ENCODE measurements around the gene SP4.
A peak's percentile ranks its signal among the peaks of the same experiment; 100 is the strongest.

The SP4 gene

GRCh38 chr7:21462081-21462480 lies 34.2 kb downstream of the SP4 start:
- Histone ChIP-seq H3K27me3 (ENCODE audit: low read depth) (no peaks in the 10 kb centered on the region), H3K9me3 (no peaks in the 10 kb centered on the region), H3K4me1 (no peaks in the 10 kb centered on the region), H3K36me3 (replicated peaks) (no peaks in the 10 kb centered on the region), H3K4me3 (no peak overlapping the region)
- DNase-seq (ENCODE audit: low spot score in 2 of 2), result no peak
- in situ Hi-C loops (cut with MboI; ENCODE audit: low sequenced_read_pairs), result no loop called here

GRCh38 chr7:21463524-21463923 lies 35.6 kb downstream of the SP4 start:
- H3K36me3 ChIP-seq (replicated peaks), result no peaks in the 10 kb centered on the region
- in situ Hi-C loops (cut with MboI; ENCODE audit: low sequenced_read_pairs), result no loop called here
- no peaks in the 10 kb centered on the region for H3K27me3 ChIP-seq (ENCODE audit: low read depth)

DNA sequence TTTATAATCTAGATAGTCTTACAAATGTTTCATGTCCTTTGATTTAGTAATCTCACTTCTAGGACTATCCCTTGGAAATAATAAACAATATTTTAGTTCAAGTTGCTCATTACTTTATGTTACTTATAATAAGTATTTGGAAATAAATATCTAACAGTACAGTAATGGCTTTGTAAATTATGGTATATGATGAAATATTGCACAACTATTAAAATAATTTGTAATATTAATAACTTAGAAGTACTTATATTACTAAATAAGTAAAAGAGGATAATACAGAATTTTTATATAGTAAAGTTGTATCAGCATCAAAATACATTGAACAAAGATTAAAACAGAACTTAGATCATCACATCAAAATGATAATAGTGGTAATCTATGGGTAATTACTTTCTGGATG lies 41.1 kb downstream of the SP4 start:
- no peaks in the 10 kb centered on the region for H3K27me3 ChIP-seq (ENCODE audit: low read depth)
- H3K9me3 ChIP-seq, result no peaks in the 10 kb centered on the region
- H3K36me3 ChIP-seq (replicated peaks), result no peaks in the 10 kb centered on the region
- no peaks in the 10 kb centered on the region for H3K4me1 ChIP-seq
- no peak for DNase-seq (ENCODE audit: low spot score in 2 of 2)
- in situ Hi-C loops (cut with MboI; ENCODE audit: low sequenced_read_pairs), result no loop called here
- no peak overlapping the region for H3K4me3 ChIP-seq

More at GRCh38 chr7:21463524-21463923, 35.6 kb downstream of the SP4 start:
- no peaks in the 10 kb centered on the region for H3K9me3 ChIP-seq
- no peak for DNase-seq (ENCODE audit: low spot score in 2 of 2)
- H3K4me3 ChIP-seq, result no peak overlapping the region
- H3K4me1 ChIP-seq, result no peaks in the 10 kb centered on the region

- H3K9me3 ChIP-seq, result no peaks in the 10 kb centered on the region
- in situ Hi-C loops (cut with MboI; ENCODE audit: low sequenced_read_pairs), result no loop called here
- H3K4me1 ChIP-seq, result no peaks in the 10 kb centered on the region
- no peak overlapping the region for H3K4me3 ChIP-seq
- no peaks in the 10 kb centered on the region for H3K27me3 ChIP-seq (ENCODE audit: low read depth)
- no peak for DNase-seq (ENCODE audit: low spot score in 2 of 2)
- H3K36me3 ChIP-seq (replicated peaks), result no peaks in the 10 kb centered on the region
These were observed 42.0 kb downstream of the SP4 start for GRCh38 chr7:21469894-21470293.

DNA sequence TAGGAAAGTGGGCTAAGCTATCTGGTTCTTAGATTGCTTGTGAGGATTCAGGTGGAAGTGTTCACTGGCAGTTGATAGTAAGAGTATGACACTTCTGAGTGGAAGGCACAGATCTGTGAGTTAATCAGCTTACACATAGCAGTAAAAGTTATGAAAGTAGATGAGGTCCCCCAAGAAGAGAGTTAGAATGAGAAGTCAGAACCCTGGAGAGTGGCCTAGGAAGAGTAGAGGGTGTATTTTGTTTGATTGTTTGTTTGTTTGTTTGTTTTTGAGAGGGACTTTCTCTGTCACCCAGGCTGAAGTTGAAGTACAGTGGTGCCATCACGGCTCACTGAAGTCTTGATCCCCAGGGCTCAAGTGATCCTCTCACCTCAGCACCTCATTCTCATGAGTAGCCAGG lies 44.1 kb downstream of the SP4 start:
- Histone ChIP-seq H3K9me3 (no peaks in the 10 kb centered on the region), H3K4me1 (peaks cover 5% of the 10 kb centered on the region), H3K27me3 (ENCODE audit: low read depth) (no peaks in the 10 kb centered on the region), H3K4me3 (no peak overlapping the region), H3K36me3 (replicated peaks) (no peaks in the 10 kb centered on the region)
- no peak for DNase-seq (ENCODE audit: low spot score in 2 of 2)
- in situ Hi-C loops (cut with MboI; ENCODE audit: low sequenced_read_pairs), result no loop called here

DNA sequence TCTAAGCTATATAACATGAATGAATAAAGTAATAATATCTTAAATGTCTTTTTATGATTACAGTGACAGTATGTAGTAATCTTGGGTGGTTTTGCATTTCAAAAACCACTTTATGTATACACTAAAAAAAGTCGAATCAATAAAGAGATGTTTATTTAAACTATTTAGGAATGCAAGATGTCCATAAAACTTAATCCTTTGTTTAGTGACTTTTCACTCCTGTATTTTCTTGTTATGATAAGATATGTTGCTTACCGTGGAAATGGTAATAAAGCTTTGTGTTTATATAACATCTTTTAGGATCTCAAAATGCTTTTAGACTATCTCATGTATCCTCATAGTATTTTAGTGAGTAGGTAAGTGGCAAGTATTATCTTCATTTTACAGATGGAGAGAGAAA lies 48.5 kb downstream of the SP4 start:
- in situ Hi-C loops (cut with MboI; ENCODE audit: low sequenced_read_pairs), result no loop called here
- Histone ChIP-seq H3K4me3 (no peak overlapping the region), H3K9me3 (no peaks in the 10 kb centered on the region), H3K27me3 (ENCODE audit: low read depth) (no peaks in the 10 kb centered on the region), H3K4me1 (peaks cover 14% of the 10 kb centered on the region), H3K36me3 (replicated peaks) (no peaks in the 10 kb centered on the region; the same call in 1 of the 2 replicates)
- peak in 1 of 2 experiments; percentile 26 for DNase-seq (ENCODE audit: low spot score in 2 of 2)

- Histone ChIP-seq H3K27me3 (ENCODE audit: low read depth) (no peaks in the 10 kb centered on the region), H3K36me3 (replicated peaks) (no peaks in the 10 kb centered on the region; the same call in 1 of the 2 replicates)
- in situ Hi-C loops (cut with MboI; ENCODE audit: low sequenced_read_pairs), result no loop called here
These were observed 53.0 kb downstream of the SP4 start for GRCh38 chr7:21480693-21481403.

DNA sequence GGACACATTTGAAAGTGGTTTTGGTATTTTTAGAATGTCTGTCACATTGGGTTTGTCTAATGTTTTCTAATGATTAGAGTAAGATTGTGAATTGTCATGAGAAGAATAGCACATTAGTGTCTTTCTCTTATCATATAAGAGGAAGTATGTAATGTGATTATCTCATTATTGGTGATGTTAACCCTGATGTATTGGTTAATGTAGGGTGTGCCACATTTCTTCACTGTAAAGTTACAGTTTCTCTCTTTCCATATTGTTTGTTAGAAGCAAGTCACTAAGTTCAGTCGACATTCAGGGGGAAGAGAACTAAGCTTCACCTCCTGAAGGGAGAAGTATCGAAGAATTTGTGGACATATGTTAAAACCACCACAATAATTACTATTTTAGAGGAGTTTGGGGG lies 58.6 kb downstream of the SP4 start:
- Histone ChIP-seq H3K4me1 (0 out of 2 replicates have a peak, but pooled peaks cover 4% of the 10 kb centered on the region), H3K9me3 (no peaks in the 10 kb centered on the region), H3K4me3 (no peak overlapping the region), H3K27me3 (ENCODE audit: low read depth) (no peaks in the 10 kb centered on the region), H3K36me3 (replicated peaks) (no peaks in the 10 kb centered on the region)
- DNase-seq (ENCODE audit: low spot score in 2 of 2), result no peak
- in situ Hi-C loops (cut with MboI; ENCODE audit: low sequenced_read_pairs), result no loop called here

More at GRCh38 chr7:21480693-21481403, 53.0 kb downstream of the SP4 start:
- H3K4me3 ChIP-seq, result no peak overlapping the region
- H3K4me1 ChIP-seq, result peaks cover 18% of the 10 kb centered on the region
- DNase-seq (ENCODE audit: low spot score in 2 of 2), result peak; percentile 32 to 61
- no peaks in the 10 kb centered on the region for H3K9me3 ChIP-seq

DNA sequence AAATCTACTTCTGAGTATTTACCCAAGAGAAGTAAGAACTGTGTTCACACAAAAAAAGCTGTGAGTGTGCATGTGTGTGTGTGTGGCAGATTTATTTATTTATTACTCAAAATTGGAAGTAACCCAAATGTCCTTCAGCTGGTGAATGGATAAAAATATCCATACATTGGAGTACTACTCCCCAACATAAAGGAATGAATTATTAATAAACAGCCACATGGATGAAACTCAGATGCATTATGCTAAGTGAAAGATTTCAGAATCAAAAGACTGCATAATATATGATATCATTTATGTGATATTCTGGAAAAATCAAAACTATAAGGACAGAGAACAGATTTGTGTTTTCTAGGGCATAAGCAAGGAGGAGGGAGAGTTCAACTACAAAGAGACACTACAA lies 67.8 kb downstream of the SP4 start:
- no peaks in the 10 kb centered on the region for H3K36me3 ChIP-seq (replicated peaks)
- H3K9me3 ChIP-seq, result peaks cover 4% of the 10 kb centered on the region; the same call in 1 of the 2 replicates
- no peak overlapping the region for H3K4me3 ChIP-seq
- H3K4me1 ChIP-seq, result no peaks in the 10 kb centered on the region
- DNase-seq (ENCODE audit: low spot score in 2 of 2), result no peak
- no peaks in the 10 kb centered on the region for H3K27me3 ChIP-seq (ENCODE audit: low read depth)
- in situ Hi-C loops (cut with MboI; ENCODE audit: low sequenced_read_pairs), result no loop called here

GRCh38 chr7:21497072-21497471 lies 69.2 kb downstream of the SP4 start:
- in situ Hi-C loops (cut with MboI; ENCODE audit: low sequenced_read_pairs), result no loop called here
- peaks cover 4% of the 10 kb centered on the region; the same call in 1 of the 2 replicates for H3K9me3 ChIP-seq
- DNase-seq (ENCODE audit: low spot score in 2 of 2), result no peak
- H3K27me3 ChIP-seq (ENCODE audit: low read depth), result no peaks in the 10 kb centered on the region
- no peaks in the 10 kb centered on the region for H3K4me1 ChIP-seq
- no peaks in the 10 kb centered on the region for H3K36me3 ChIP-seq (replicated peaks)
- H3K4me3 ChIP-seq, result no peak overlapping the region

- Histone ChIP-seq H3K4me1 (no peaks in the 10 kb centered on the region), H3K9me3 (peaks cover 4% of the 10 kb centered on the region; the same call in 1 of the 2 replicates), H3K36me3 (replicated peaks) (no peaks in the 10 kb centered on the region), H3K27me3 (ENCODE audit: low read depth) (no peaks in the 10 kb centered on the region), H3K4me3 (no peak overlapping the region)
- no peak for DNase-seq (ENCODE audit: low spot score in 2 of 2)
- in situ Hi-C loops (cut with MboI; ENCODE audit: low sequenced_read_pairs), result loop anchor here (25.0 kb wide), 1 partner anchor 238 kb away; no protein-coding TSS in a partner anchor
These were observed 72.4 kb downstream of the SP4 start for GRCh38 chr7:21500117-21500832.

GRCh38 chr7:21504021-21504420 lies 76.1 kb downstream of the SP4 start:
- DNase-seq (ENCODE audit: low spot score in 2 of 2), result no peak
- Histone ChIP-seq H3K9me3 (no peaks in the 10 kb centered on the region), H3K4me1 (no peaks in the 10 kb centered on the region), H3K27me3 (ENCODE audit: low read depth) (no peaks in the 10 kb centered on the region), H3K36me3 (replicated peaks) (no peaks in the 10 kb centered on the region), H3K4me3 (no peak overlapping the region)
- in situ Hi-C loops (cut with MboI; ENCODE audit: low sequenced_read_pairs), result loop anchor here (25.0 kb wide), 1 partner anchor 242 kb away; no protein-coding TSS in a partner anchor

GRCh38 chr7:21507627-21508343 lies 79.9 kb downstream of the SP4 start:
- in situ Hi-C loops (cut with MboI; ENCODE audit: low sequenced_read_pairs), result loop anchor here (25.0 kb wide), 1 partner anchor 245 kb away; no protein-coding TSS in a partner anchor
- Histone ChIP-seq H3K9me3 (no peaks in the 10 kb centered on the region), H3K4me3 (no peak overlapping the region), H3K4me1 (no peaks in the 10 kb centered on the region), H3K27me3 (ENCODE audit: low read depth) (no peaks in the 10 kb centered on the region), H3K36me3 (replicated peaks) (peaks cover 11% of the 10 kb centered on the region)
- peak; percentile 13 to 71 for DNase-seq (ENCODE audit: low spot score in 2 of 2)
